ENCODE data around the gene NMNAT1. TPM values are rescaled to one million over a fixed set of nuclear protein-coding genes. Genes with fewer than 3 reads are reported as not detected.
"Not testable (repeated sequence)": the region's sequence is repeated elsewhere in the genome, so short reads cannot be mapped to it uniquely, and the experiment has no call there.

Gene NMNAT1
- total RNA-seq, 1 donor from 2014 or later, result 17.2 TPM

- H3K36me3 ChIP-seq (ENCODE audit: control insufficient read depth in 3 of 3, insufficient read depth in 3 of 3, low read length in 3 of 3); H3K4me1 ChIP-seq (ENCODE audit: control insufficient read depth in 3 of 3, insufficient read depth in 3 of 3, low read length in 3 of 3); H3K9me3 ChIP-seq (ENCODE audit: control insufficient read depth in 3 of 3, low read length in 3 of 3); H3K4me3 ChIP-seq (ENCODE audit: low read length in 3 of 3); H3K27me3 ChIP-seq (ENCODE audit: control insufficient read depth in 3 of 3, insufficient read depth in 3 of 3, low read length in 3 of 3); H3K27ac ChIP-seq (ENCODE audit: low read depth, low read length); H3K9ac ChIP-seq (ENCODE audit: low read depth in 1 of 3, low read length in 3 of 3): not testable (repeated sequence)
Measured at GRCh38 chr1:10005248-10005647, 62.0 kb downstream of the NMNAT1 start.

- H3K4me3 ChIP-seq (ENCODE audit: low read length in 3 of 3), result no peak overlapping the region
- no peaks in the 10 kb centered on the region for H3K4me1 ChIP-seq (ENCODE audit: control insufficient read depth in 3 of 3, insufficient read depth in 3 of 3, low read length in 3 of 3)
- no peaks in the 10 kb centered on the region for H3K36me3 ChIP-seq (ENCODE audit: control insufficient read depth in 3 of 3, insufficient read depth in 3 of 3, low read length in 3 of 3)
- H3K9ac ChIP-seq (ENCODE audit: low read depth in 1 of 3, low read length in 3 of 3), result no peak overlapping the region
- no peaks in the 10 kb centered on the region for H3K9me3 ChIP-seq (ENCODE audit: control insufficient read depth in 3 of 3, low read length in 3 of 3)
- H3K27ac ChIP-seq (ENCODE audit: low read depth, low read length), result no peak overlapping the region
- no peaks in the 10 kb centered on the region for H3K27me3 ChIP-seq (ENCODE audit: control insufficient read depth in 3 of 3, insufficient read depth in 3 of 3, low read length in 3 of 3)
Measured at GRCh38 chr1:10007169-10007568, 63.9 kb downstream of the NMNAT1 start.

- Histone ChIP-seq H3K27ac (ENCODE audit: low read depth, low read length) (no peak overlapping the region), H3K9me3 (ENCODE audit: control insufficient read depth in 3 of 3, low read length in 3 of 3) (no peaks in the 10 kb centered on the region), H3K4me1 (ENCODE audit: control insufficient read depth in 3 of 3, insufficient read depth in 3 of 3, low read length in 3 of 3) (peaks cover 0 to 3% (median 0%) of the 10 kb centered on the region in 3 donors), H3K36me3 (ENCODE audit: control insufficient read depth in 3 of 3, insufficient read depth in 3 of 3, low read length in 3 of 3) (no peaks in the 10 kb centered on the region), H3K9ac (ENCODE audit: low read depth in 1 of 3, low read length in 3 of 3) (no peak overlapping the region), H3K27me3 (ENCODE audit: control insufficient read depth in 3 of 3, insufficient read depth in 3 of 3, low read length in 3 of 3) (no peaks in the 10 kb centered on the region), H3K4me3 (ENCODE audit: low read length in 3 of 3) (no peak overlapping the region)
Measured at GRCh38 chr1:10014016-10014415, 70.7 kb downstream of the NMNAT1 start.

GRCh38 chr1:10019561-10019960 lies 76.3 kb downstream of the NMNAT1 start:
- Histone ChIP-seq H3K4me3 (ENCODE audit: low read length in 3 of 3) (no peak overlapping the region), H3K9ac (ENCODE audit: low read depth in 1 of 3, low read length in 3 of 3) (no peak overlapping the region), H3K36me3 (ENCODE audit: control insufficient read depth in 3 of 3, insufficient read depth in 3 of 3, low read length in 3 of 3) (no peaks in the 10 kb centered on the region), H3K9me3 (ENCODE audit: control insufficient read depth in 3 of 3, low read length in 3 of 3) (no peaks in the 10 kb centered on the region), H3K27me3 (ENCODE audit: control insufficient read depth in 3 of 3, insufficient read depth in 3 of 3, low read length in 3 of 3) (no peaks in the 10 kb centered on the region), H3K27ac (ENCODE audit: low read depth, low read length) (no peak overlapping the region), H3K4me1 (ENCODE audit: control insufficient read depth in 3 of 3, insufficient read depth in 3 of 3, low read length in 3 of 3) (peaks cover 0 to 3% (median 0%) of the 10 kb centered on the region in 3 donors)

- H3K4me1 ChIP-seq (ENCODE audit: control insufficient read depth in 3 of 3, insufficient read depth in 3 of 3, low read length in 3 of 3), result peaks cover 0 to 3% (median 0%) of the 10 kb centered on the region in 3 donors
- H3K27me3 ChIP-seq (ENCODE audit: control insufficient read depth in 3 of 3, insufficient read depth in 3 of 3, low read length in 3 of 3), result no peaks in the 10 kb centered on the region
- no peaks in the 10 kb centered on the region for H3K9me3 ChIP-seq (ENCODE audit: control insufficient read depth in 3 of 3, low read length in 3 of 3)
- no peak overlapping the region for H3K27ac ChIP-seq (ENCODE audit: low read depth, low read length)
- no peaks in the 10 kb centered on the region for H3K36me3 ChIP-seq (ENCODE audit: control insufficient read depth in 3 of 3, insufficient read depth in 3 of 3, low read length in 3 of 3)
- no peak overlapping the region for H3K9ac ChIP-seq (ENCODE audit: low read depth in 1 of 3, low read length in 3 of 3)
- H3K4me3 ChIP-seq (ENCODE audit: low read length in 3 of 3), result no peak overlapping the region
Measured at GRCh38 chr1:10020086-10020485, 76.8 kb downstream of the NMNAT1 start.

- not testable (repeated sequence) for H3K4me3 ChIP-seq (ENCODE audit: low read length in 3 of 3); H3K9ac ChIP-seq (ENCODE audit: low read depth in 1 of 3, low read length in 3 of 3); H3K27ac ChIP-seq (ENCODE audit: low read depth, low read length); H3K27me3 ChIP-seq (ENCODE audit: control insufficient read depth in 3 of 3, insufficient read depth in 3 of 3, low read length in 3 of 3); H3K36me3 ChIP-seq (ENCODE audit: control insufficient read depth in 3 of 3, insufficient read depth in 3 of 3, low read length in 3 of 3); H3K4me1 ChIP-seq (ENCODE audit: control insufficient read depth in 3 of 3, insufficient read depth in 3 of 3, low read length in 3 of 3); H3K9me3 ChIP-seq (ENCODE audit: control insufficient read depth in 3 of 3, low read length in 3 of 3)
Measured at GRCh38 chr1:10020678-10021077, 77.4 kb downstream of the NMNAT1 start.

- not testable (repeated sequence) for H3K9me3 ChIP-seq (ENCODE audit: control insufficient read depth in 3 of 3, low read length in 3 of 3)
Measured at GRCh38 chr1:10021992-10022391, 78.7 kb downstream of the NMNAT1 start.

GRCh38 chr1:10022656-10023055 lies 79.4 kb downstream of the NMNAT1 start:
- Histone ChIP-seq H3K4me3 (ENCODE audit: low read length in 3 of 3) (no peak overlapping the region), H3K9me3 (ENCODE audit: control insufficient read depth in 3 of 3, low read length in 3 of 3) (no peaks in the 10 kb centered on the region), H3K36me3 (ENCODE audit: control insufficient read depth in 3 of 3, insufficient read depth in 3 of 3, low read length in 3 of 3) (no peaks in the 10 kb centered on the region), H3K9ac (ENCODE audit: low read depth in 1 of 3, low read length in 3 of 3) (no peak overlapping the region), H3K27ac (ENCODE audit: low read depth, low read length) (no peak overlapping the region), H3K4me1 (ENCODE audit: control insufficient read depth in 3 of 3, insufficient read depth in 3 of 3, low read length in 3 of 3) (no peaks in the 10 kb centered on the region), H3K27me3 (ENCODE audit: control insufficient read depth in 3 of 3, insufficient read depth in 3 of 3, low read length in 3 of 3) (no peaks in the 10 kb centered on the region)

More at GRCh38 chr1:10021992-10022391, 78.7 kb downstream of the NMNAT1 start:
- H3K36me3 ChIP-seq (ENCODE audit: control insufficient read depth in 3 of 3, insufficient read depth in 3 of 3, low read length in 3 of 3); H3K27ac ChIP-seq (ENCODE audit: low read depth, low read length); H3K9ac ChIP-seq (ENCODE audit: low read depth in 1 of 3, low read length in 3 of 3); H3K4me1 ChIP-seq (ENCODE audit: control insufficient read depth in 3 of 3, insufficient read depth in 3 of 3, low read length in 3 of 3); H3K27me3 ChIP-seq (ENCODE audit: control insufficient read depth in 3 of 3, insufficient read depth in 3 of 3, low read length in 3 of 3); H3K4me3 ChIP-seq (ENCODE audit: low read length in 3 of 3): not testable (repeated sequence)

- H3K36me3 ChIP-seq (ENCODE audit: control insufficient read depth in 3 of 3, insufficient read depth in 3 of 3, low read length in 3 of 3), result no peaks in the 10 kb centered on the region
- H3K4me3 ChIP-seq (ENCODE audit: low read length in 3 of 3), result no peak overlapping the region
- H3K27me3 ChIP-seq (ENCODE audit: control insufficient read depth in 3 of 3, insufficient read depth in 3 of 3, low read length in 3 of 3), result no peaks in the 10 kb centered on the region
- H3K9me3 ChIP-seq (ENCODE audit: control insufficient read depth in 3 of 3, low read length in 3 of 3), result no peaks in the 10 kb centered on the region
- H3K27ac ChIP-seq (ENCODE audit: low read depth, low read length), result no peak overlapping the region
- no peak overlapping the region for H3K9ac ChIP-seq (ENCODE audit: low read depth in 1 of 3, low read length in 3 of 3)
- H3K4me1 ChIP-seq (ENCODE audit: control insufficient read depth in 3 of 3, insufficient read depth in 3 of 3, low read length in 3 of 3), result no peaks in the 10 kb centered on the region
Measured at GRCh38 chr1:10025354-10025753, 82.1 kb downstream of the NMNAT1 start.

GRCh38 chr1:10027027-10027426 lies 83.8 kb downstream of the NMNAT1 start:
- H3K27ac ChIP-seq (ENCODE audit: low read depth, low read length), result no peak overlapping the region
- no peak overlapping the region for H3K4me3 ChIP-seq (ENCODE audit: low read length in 3 of 3)
- H3K9ac ChIP-seq (ENCODE audit: low read depth in 1 of 3, low read length in 3 of 3), result no peak overlapping the region
- H3K27me3 ChIP-seq (ENCODE audit: control insufficient read depth in 3 of 3, insufficient read depth in 3 of 3, low read length in 3 of 3), result no peaks in the 10 kb centered on the region
- no peaks in the 10 kb centered on the region for H3K36me3 ChIP-seq (ENCODE audit: control insufficient read depth in 3 of 3, insufficient read depth in 3 of 3, low read length in 3 of 3)
- peaks cover under 1 to 1% (median 1%) of the 10 kb centered on the region in 3 donors for H3K4me1 ChIP-seq (ENCODE audit: control insufficient read depth in 3 of 3, insufficient read depth in 3 of 3, low read length in 3 of 3)
- no peaks in the 10 kb centered on the region for H3K9me3 ChIP-seq (ENCODE audit: control insufficient read depth in 3 of 3, low read length in 3 of 3)

- peaks cover 5 to 15% (median 6%) of the 10 kb centered on the region in 3 donors for H3K4me1 ChIP-seq (ENCODE audit: control insufficient read depth in 3 of 3, insufficient read depth in 3 of 3, low read length in 3 of 3)
- H3K4me3 ChIP-seq (ENCODE audit: low read length in 3 of 3); H3K27me3 ChIP-seq (ENCODE audit: control insufficient read depth in 3 of 3, insufficient read depth in 3 of 3, low read length in 3 of 3); H3K27ac ChIP-seq (ENCODE audit: low read depth, low read length); H3K9ac ChIP-seq (ENCODE audit: low read depth in 1 of 3, low read length in 3 of 3); H3K36me3 ChIP-seq (ENCODE audit: control insufficient read depth in 3 of 3, insufficient read depth in 3 of 3, low read length in 3 of 3); H3K9me3 ChIP-seq (ENCODE audit: control insufficient read depth in 3 of 3, low read length in 3 of 3): not testable (repeated sequence)
Measured at GRCh38 chr1:10028956-10029500, 85.8 kb downstream of the NMNAT1 start.

All from skeletal muscle tissue (tissue), 4 donors.